Left renal pelvis (tissue), 4 donors: ENCODE measurements around the gene EML6. TPM values are rescaled to one million over a fixed set of nuclear protein-coding genes. Genes with fewer than 3 reads are reported as not detected.

ENCODE experiments used
- DNase-seq, 4 donors: peaks; one replicate each; pipeline ENCODE4 v3.0.0-alpha.2; 2013; ENCODE audit warnings: low read depth in 4 of 4, low spot score in 3 of 4
- polyA plus RNA-seq, 4 donors: library from polyadenylated mRNA; unstranded; fragments of 120-200 nt; gene quantifications; one replicate each; pipeline ENCODE4 v1.2.1, GENCODE V29; 2013; ENCODE audit not compliant: insufficient read length in 4 of 4

EML6 gene
- polyA plus RNA-seq, 4 donors = 0.49 to 17.2 (median 12.2) TPM

DNA sequence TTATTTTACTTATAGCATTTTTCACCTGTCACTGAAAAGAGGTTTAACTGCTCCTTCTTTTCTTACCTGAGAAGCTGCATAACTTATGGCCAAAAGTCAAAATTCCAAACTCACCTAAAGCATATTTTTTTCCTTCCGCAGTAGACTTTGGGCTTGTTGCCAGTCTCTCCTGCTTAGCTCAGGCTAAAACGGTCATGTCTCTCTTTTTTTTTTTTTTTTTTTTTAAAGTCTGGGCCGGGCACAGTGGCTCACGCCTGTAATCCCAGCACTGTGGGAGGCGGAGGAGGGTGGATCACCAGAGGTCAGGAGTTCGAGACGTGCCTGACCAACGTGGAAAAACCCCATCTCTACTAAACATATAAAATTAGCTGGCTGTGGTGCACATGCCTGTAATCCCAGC, 213.3 kb downstream of the EML6 start:
- DNase-seq = no peak

DNA sequence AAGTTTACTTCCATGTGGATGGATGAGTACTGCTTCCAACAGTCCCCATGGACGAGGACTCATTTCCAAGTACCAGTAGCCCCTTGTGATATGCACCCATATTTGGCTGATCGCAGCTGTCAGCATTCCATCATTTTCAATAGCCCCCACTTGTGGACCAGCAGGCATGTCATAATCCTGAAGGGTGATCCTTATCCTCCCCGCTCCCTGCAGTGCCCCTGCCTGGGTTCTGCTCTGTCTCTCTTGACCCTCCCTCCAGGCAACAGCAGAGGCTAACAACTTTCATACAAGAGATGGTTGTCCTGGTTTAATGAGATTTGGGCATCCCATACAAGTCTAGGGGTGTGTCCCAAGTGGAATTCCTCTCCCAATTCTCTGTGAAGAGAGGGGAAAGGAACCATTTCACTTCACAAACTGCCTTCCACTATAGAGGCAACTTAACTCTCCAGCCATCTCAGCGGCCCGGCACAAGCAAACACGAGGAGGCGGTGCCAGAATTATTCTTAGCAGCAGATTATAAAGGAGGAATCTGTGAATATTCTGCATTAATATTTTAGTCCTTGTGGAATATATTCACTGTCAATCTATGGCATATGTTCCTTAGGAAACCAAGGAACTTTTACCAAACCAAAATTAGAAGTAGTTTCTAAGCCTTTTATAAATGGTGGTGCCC, 216.1 kb downstream of the EML6 start:
- no peak for DNase-seq

DNA sequence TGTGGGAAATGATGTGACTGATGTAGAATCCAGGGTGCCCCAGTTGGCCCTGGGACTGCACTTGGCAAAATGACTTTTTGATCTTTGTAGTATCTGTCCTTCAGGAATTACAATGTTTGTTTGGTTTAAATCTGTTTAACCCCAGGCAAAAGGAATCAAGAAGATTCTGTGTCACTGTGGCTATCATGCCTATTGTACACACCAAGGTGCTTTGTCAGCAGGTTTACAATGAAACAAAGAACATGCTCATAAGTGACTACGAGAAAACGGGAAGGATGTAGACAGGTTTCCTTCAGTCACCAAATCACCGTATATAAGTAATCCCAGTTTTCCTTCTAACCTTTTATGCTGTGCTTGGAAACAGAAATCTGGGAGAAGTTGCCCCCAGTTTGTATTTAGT, 217.3 kb downstream of the EML6 start:
- no peak for DNase-seq

DNA sequence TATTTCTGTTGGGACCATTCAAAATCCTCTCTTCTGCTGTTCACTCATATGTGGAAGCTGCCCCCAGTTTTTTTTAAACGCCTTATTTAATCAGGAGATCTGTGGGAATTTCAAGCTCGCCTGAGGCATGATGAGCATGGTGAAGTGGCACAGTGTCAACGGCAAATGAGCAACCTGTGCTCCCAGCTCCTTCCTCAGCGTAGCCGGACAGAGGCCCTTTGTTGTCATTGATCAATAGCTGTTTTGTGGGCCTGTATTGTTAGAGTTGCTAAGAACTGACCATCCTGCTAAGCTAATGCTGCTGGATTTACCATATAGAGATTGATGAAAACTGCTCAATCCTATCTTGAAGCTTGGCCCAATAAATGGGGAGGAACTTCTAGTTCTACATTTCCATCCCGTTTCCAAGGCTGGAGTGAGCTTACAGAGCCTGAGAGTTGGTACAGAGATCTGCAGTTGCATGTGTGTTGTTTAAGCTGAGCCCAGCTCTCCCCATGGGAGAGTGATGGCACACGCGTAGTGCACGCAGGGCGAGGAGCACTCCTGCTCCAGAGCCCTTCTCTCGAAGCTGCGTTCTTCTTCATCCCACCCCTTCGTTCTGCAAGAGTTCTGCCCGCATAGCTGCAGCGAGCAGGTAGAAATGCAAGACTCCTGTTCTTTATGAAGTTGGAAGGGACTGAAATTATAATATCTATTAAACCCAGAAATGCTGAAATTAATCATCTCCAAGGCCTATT, 218.0 kb downstream of the EML6 start:
- no peak for DNase-seq

DNA sequence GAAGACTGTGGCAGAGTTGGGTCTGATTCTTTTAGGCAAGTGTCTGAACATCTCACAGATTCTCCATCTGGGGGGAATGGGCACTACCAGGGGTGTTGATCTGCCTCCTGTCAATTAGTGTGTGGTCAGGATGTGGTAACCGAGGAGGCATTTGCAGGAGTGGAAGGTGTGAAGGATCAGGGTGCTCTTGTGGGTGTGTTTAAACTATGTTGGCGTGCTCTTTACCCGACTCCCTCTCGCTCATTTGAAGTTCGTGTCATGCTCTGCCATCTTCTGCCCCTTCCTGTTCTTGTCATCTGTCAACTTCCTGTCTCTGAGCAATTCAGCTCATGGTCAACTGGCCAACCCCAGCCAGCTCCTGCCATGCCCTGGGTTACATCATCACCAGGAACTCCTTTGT, 218.9 kb downstream of the EML6 start:
- DNase-seq = no peak

DNA sequence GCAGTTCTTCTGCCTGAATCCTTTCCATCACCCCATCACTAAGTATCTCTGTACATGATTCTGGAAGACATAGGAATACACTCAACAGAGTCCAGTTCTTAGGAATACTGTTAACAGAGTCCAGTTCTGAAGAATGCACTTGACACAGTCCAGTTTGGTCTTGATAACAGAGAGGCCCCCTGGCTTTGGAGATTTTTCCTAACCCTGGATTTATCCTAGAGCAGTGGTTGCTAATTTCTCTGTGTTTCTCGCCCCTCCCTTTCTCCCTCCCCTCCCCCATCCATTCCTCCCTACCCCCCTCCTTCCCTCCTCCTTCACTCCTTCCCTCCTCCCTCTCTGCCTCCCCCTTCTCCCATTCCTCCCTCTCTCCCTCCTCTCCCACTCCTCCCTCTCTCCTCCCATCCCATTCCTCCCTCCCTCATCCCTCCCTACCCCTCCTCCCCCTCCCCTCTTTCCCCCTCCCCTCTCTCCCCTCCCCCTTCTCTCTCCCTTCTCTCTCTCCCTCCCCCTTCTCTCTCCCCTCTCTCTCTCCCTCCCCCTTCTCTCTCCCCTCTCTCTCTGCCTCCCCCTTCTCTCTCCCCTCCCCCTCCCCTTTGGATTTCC, 221.4 kb downstream of the EML6 start:
- no peak for DNase-seq

DNA sequence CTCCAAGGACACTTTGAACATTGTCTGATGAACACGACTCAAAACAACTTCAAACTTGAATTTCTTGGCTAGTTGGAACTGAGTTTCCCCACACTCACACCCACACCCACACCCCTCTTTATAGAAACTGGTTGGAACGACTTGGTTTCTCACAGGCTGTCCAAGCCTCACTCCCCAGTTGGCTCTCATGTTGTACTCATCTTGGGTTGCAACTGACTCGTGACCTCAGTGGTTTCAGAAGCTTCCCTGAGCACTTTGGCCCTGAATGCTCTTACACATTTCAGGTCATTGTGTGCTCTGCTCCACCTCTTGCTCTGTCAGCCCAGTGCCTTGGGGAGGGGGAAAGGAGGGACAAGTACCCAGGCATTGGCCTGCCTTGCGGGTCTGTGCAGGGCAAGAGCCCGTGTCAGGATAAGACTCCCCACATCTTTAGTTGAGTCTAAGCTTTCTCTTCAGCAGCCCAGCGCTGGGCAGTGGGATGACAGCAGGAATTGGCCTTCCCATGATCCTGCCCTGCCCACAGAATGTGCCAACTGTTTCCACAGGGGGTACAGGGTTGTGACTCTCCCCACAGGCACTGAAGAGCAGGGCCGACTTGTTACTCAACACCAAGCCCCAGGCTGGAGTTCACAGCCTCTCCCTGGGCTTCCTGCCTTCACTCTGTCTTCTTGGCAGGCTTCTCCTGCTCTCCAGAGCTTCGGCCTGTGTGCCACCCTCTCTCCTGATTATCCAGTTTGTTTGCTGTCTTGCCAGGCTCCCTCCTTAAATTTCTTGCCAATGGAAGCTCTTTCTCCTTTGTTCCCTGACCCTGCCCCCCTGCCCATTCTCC, 222.1 kb downstream of the EML6 start:
- DNase-seq = no peak

DNA sequence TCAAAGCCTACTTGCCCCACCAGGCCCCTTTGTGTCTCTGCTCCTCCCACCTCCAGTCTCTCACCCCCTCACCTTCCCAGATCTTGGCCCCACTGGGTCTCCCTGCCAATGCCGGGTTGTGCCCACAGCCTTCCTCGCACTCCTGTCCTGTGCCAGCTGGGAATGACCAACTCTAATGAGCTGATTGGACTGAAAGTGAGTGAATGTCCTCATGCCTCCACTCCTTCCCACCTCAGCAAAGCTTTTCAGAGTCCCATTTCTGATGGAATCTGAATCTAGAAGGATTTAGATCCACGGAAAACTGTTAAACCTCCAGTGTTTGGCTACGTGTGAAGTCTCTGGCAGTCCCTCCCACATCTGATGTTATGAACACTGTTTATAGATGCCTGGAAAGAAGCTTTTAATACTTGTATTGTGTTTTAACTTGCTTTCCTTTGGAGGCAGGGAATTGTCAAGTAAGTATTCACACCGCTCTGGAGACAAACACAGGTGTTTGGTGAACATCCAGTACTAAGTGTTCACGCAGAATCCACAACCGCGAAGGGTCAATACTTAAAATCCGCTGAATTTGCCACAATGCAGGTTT, 222.9 kb downstream of the EML6 start:
- DNase-seq = no peak

DNA sequence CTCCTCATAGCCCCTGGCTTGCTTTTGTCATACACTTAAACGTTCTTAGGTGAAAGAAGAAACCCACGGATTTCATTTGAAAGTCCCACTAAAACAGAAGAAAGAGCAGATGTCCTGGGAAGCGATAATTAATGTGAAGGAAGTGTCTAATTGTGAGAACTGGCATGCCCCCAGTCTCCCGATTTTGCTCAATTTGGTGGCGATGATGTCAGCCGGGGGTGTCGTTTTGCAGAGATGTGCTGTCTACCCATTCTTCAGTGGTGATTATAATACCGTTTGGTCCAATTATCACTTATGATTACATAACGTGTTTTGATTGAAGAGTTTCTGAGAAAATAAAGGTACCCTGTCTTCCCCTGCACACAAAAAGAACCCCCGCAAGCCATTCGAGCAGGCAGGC, 223.7 kb downstream of the EML6 start:
- no peak for DNase-seq

DNA sequence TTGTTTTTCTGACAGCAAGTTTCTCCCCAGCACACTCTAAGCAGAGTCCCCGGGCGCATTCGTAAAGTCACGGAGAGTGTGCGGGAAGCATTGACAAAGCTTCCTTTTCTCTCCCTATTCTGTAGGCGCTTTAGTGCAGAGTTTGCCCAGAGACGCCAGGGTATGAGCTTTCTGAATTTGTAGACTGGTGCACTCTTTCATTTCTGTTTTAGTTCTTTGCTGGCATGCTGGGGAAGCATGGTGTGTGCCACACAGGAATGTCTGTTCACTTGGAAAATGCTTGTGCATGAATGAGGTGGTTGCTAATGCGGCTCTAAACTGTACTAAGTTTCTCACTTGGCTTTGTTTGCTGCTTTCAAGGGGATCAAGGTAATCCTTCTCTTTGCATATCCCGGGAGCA, 224.2 kb downstream of the EML6 start:
- DNase-seq = no peak

DNA sequence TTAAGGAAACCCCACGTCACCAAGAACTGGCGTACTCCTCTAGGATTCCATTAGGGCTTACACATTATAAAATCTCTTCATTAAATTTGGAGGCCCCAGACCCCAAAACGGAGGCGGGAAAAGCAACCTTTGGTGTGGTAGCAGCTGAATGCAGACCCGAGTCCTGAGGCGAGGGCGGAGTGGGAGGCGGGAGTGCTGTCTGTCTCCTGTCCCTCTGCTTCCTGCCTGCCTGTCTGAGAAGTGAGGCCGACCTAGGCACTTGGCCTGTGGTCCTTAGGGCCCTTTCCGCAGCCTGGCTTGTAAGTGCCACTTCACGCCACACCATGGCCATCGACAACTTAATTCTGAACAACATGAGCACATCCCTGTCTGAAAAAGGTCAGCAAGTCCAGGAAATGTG, 224.7 kb downstream of the EML6 start:
- no peak for DNase-seq

DNA sequence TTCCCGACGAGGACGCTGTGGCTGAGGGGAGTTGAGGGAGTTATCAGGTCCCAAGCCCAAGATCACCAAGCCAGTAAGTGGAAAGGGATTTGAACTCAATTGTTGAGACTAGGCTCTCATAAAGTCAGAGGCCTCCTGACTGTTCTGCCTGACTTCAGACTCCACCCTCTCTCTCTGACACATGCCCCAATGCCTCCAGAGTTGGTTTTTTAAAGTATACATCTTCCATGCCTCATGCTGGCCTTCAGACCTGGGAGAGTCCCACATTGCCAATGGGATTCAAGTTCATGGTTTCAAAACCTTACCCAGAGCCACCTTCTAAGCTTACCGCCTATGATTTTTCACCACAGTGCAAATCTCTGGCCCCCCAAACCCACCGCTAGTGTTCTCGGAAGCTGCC, 226.0 kb downstream of the EML6 start:
- DNase-seq = no peak

DNA sequence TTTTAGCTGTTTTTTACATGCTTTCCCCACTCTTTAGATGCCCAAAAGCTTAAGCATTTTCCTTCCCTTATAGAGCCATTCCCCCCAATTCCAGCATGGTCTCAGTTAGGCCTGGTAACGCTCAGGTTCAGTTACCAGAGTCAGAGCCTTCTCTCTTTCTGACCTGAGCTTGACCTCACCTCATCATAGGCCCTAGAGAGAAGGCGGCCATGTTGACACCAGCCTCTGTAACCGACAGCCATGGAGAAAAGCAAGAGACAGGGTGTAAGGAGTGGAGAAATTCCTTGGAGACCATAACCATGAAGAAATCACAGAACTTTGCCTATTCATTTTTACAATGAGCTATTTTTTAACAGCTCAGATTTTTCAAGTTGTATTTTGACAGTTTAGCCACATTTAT, 227.3 kb downstream of the EML6 start:
- no peak for DNase-seq

DNA sequence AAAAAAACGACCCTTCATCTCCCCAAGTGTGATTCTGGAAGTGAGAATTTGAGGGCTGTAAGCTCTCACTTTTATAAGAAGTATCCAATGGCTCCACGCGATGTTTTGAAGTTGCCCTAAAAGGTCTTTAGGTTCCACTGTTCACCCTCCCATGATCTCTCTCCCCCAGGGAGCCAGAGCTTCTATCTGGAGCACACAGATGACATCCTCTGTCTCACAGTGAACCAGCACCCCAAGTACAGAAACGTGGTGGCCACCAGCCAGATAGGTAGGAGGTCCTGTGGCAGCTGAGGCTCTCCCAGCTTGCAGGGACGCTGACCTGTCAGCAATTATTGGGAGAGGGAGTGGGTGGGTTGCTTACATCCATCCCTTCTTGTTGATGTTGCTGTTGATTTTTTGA, 229.0 kb downstream of the EML6 start:
- no peak for DNase-seq

DNA sequence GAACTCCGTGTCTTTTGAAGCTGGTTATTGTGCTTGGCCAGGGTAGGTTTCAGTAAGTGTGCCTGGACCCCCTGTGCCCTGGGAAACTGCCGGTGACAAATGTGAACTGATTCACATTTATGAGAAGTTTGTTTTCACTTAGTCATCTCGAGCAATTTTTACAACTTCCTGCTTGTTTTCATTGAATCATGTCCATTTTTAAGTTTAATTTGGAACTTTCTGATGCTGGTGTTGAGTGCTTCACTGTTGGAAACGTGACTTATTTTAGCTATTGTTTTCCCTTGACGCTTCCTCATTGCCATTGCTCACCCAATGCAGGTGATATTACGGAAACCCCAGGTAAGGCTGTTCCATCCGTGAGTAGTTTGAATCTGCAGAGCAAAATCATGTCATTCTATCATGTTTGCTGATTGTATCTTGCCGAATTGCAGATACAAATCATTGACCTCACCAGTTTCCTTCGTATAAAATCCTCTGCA, 229.6 kb downstream of the EML6 start:
- no peak for DNase-seq

DNA sequence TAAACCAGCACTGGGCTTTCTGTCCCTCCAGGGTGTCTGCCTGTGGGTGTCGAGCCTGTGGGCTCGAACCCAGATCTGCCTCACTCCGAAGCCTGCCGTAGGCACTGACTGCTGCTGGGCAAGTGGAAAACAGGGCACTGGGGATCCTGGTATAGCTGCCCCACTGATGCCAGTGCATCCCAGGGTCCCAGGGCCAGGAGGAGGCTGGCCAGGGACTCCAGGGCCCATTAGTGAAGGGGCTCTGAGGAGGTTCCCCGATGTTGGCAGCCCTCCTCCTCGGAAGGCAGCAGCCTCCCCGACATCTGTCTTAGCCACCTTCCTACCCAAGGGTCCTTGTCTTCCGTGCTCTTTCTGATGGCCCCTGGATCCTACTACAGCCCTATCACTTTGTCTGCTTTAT, 230.7 kb downstream of the EML6 start:
- no peak for DNase-seq

DNA sequence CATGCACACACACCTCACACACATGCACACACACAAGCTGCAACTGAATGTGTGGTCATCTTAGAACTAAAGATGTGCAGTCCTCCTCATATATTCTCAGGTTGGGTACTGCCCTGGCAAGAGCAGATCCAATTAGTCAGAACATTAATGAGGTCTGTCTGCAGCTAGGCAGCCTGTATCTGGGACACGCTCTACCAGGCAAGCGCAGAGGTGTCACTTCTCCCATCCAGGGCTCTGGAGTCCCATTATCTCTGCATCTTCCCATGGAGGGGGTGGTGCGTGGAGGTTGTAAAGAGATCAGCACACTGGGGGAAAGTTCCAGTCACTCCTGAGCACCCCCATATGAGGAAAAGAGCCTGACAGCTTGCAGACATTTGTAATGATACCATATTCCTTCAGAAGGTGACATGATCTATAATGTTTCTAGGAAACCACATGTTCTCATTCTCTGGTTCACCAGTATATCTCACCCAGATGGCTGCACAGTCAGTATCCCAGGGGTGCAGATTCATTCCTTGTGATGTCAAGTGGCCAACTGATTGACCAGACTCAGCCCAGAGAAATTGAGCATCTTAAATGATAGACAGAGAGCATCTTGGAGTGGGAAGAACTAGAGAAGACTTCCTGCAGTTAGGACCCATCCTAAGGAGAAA, 231.4 kb downstream of the EML6 start:
- DNase-seq = no peak

DNA sequence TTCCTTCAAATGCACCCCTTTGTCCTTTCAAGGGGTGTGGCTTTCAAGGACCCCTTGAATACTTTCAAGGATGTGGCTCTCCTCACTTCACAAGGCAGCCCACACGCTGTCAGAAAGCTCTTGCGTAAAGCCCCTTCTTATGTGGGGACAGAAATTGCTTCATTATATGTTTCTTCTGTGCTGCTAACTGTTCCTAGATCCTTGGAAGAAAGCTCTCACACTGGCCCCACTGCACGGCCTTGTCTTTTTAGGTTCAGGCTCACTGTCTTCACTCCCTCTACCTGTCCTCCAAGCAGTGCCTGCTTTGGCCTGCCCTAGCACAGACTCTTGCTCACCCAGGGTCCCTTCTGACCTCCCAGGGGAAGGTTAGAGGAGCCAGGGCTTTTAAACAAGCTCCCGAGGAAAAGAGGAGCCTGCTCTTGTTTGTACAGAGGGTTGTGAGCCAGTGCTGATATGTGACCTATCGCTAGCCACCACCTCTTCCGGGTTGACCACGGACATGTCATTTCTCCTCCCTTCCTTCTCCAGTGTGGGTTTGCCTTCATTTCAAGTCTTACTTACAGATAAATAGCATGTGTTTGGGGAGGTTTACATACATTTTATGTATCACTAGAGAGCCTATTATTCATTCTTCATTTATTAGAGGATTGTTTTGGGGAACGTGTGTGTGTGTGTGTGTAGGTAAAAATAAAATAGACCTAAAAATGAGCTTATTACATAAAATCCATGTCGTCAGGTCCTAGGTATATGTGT, 232.1 kb downstream of the EML6 start:
- DNase-seq = no peak

DNA sequence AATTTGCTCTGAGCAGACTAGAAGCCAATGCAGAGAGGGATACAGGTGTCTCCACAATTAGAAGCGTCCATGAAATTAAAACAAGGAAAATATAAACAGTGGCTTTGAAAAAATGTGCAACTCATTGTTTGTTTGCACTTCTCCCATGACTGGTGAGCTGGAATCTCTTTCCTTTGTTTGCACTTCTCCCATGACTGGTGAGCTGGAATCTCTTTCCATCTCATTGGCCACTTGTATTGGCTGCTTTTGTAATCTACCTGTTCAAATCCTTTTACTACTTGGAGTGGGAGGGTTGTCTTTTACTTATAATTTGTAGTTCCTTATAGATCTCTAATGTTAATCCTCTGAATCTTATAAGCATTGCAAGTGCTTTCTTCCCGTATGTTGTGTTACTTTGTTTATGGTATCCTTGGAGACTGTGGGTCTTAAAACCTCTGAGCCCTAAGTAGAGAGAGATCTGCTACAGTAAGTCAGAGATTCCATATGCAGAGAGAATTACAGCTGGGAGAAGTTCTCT, 232.7 kb downstream of the EML6 start:
- no peak for DNase-seq
